Fibroblast of gingiva (primary cell): Measurements from ENCODE around the gene C1orf52.

Experiments
- DNase-seq: peaks from one replicate; pipeline ENCODE4 v3.0.0-alpha.2; 2011; ENCODE audit warnings: low read depth

The C1orf52 gene

GRCh38 chr1:85259118-85259911, at the start of gene C1orf52:
Gene C1orf52 (minus strand): TSS chr1:85259662. CDS start chr1:85259633, 29 bp downstream.
- peak; percentile 91 for DNase-seq

- DNase-seq, result no peak
Measured at GRCh38 chr1:85308833-85309350, 49.4 kb upstream of the C1orf52 start.

GRCh38 chr1:85307987-85308832, 48.7 kb upstream of the C1orf52 start:
- DNase-seq, result peak; percentile 78

GRCh38 chr1:85306236-85306635, 46.8 kb upstream of the C1orf52 start:
- DNase-seq, result no peak

DNA sequence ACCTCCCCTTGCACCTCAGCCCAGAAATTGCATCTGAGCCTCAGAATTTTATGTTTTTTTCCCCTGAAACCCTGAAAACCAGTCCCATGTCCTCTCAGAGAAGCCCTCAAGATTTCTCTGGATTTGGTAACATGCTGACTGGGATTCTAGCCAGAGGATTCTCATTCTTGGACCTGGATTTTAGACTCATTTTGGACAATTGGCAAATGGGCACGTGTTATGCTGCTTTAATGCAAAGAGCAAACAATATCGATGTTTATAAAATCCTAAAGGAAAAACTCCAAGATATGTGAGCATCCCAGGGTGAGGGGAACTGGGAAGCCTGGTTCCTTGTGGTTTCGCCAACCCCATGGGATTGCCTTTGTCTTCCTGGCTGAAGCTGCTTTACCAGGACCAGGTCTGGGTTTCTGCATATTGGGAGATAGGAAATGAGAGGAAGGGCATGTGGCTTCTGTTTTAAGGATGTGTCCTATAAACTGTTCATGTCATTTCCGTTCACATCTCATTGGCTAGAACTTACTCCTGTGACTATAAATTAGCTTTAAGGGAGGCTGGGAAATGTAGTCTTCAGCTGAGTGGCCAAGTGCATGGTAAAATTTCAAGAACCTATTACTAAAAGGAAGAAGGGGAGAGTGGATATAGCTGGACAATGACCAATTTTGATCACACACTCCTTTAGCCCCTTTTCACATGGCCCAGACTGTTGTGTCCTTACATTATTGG, 44.1 kb upstream of the C1orf52 start:
- DNase-seq, result no peak

GRCh38 chr1:85300140-85300539, 40.7 kb upstream of the C1orf52 start:
- DNase-seq, result no peak

GRCh38 chr1:85297855-85298629, 38.6 kb upstream of the C1orf52 start:
- DNase-seq, result peak; percentile 99

DNA sequence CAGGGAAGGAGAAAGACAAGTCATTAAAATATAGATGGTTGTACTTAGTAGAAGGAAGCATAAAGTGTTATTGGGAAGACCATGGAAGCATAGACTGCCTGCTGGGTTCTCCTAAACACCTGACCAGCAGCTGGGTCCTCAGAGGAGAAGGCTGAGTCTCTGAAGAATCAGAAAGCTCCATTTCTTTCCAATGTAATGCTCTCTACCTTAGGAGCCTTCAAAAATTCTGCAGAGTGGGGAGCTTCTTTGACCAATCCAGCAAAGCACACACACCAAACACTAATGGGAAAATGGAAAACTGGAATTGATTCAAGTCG, 38.0 kb upstream of the C1orf52 start:
- DNase-seq, result no peak

DNA sequence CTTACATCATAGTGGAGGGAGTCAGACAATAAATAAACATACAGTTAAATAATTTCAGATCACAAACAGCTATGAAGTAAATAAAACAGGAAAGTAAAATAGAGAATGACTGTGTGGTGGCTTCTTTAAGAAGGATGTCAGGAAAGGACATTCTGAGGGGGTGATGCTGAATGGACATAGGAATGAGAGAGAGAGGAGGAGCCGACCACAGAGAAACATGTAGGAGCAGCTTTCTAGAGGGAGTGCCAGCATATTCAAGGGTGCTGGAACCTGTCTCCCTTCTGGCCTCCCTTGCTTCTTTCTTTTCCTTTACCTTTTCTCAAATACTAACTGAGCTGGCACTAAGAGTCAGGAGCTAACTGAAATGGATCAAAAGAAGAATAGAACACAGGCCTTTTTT, 37.5 kb upstream of the C1orf52 start:
- no peak for DNase-seq

- DNase-seq, result no peak
Measured at GRCh38 chr1:85295654-85296053, 36.2 kb upstream of the C1orf52 start.

- peak; percentile 60 for DNase-seq
Measured at GRCh38 chr1:85295006-85295431, 35.6 kb upstream of the C1orf52 start.

GRCh38 chr1:85290826-85291225, 31.4 kb upstream of the C1orf52 start:
- DNase-seq, result no peak

DNA sequence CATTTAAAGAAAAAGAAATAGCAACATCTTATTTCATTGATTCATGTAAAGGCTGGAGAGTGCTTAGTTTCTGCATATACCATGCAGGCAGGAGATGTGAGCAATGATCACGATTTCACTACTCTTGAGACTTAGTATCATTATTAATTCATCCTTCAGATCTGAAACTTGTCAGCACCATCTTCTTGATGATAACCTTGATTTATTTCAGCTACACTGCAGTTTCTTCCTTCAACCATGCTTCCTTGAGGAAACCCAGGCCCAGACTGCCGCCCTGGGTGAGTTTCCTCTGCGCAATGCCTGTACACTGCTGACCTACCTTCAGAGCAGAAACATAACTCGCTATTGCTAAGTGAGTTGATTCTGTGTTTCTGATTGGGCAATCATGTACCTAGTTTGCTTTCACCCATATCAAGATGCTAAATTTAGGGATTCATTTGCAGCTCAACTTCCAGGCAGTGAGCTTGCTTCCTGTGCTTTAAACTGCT, 30.4 kb upstream of the C1orf52 start:
- DNase-seq, result no peak

GRCh38 chr1:85289207-85289847, 29.9 kb upstream of the C1orf52 start:
- DNase-seq, result peak; percentile 49

GRCh38 chr1:85284202-85284601, 24.7 kb upstream of the C1orf52 start:
- no peak for DNase-seq

DNA sequence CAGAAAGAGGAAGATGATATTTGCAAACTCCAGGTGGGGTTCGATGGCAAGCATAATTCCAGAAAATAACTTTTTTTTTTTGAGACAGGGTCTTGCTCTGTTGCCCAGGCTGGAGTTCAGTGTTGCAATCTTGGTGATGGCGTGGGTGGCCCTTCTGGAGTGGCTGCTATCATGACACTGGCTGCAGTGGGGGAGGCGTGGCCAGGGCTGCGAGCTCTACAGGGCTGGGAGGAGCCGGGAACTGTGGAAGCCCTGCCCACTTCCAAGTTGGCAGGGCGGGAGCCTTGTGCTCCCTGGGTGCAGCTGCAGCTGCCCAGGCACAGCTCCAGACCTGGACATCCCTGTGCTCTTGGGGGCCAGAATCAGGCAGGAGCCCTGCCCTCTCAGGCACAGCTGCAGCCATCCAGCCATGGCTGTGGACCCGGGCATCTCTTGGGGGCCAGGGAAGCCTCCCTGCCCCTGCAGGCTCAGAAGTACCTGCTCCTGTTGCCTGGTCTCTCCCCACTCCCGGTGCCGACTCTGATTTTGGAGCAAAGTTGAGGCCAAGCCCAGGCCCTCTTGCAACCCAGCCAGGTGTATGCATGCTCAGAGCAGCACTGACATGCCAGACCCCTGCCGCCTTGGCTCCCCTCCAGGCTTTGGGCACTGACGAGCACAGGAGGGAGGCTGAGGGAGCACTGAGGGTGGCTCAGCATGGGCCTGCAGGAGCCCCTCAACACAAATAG, 24.2 kb upstream of the C1orf52 start:
- no peak for DNase-seq

DNA sequence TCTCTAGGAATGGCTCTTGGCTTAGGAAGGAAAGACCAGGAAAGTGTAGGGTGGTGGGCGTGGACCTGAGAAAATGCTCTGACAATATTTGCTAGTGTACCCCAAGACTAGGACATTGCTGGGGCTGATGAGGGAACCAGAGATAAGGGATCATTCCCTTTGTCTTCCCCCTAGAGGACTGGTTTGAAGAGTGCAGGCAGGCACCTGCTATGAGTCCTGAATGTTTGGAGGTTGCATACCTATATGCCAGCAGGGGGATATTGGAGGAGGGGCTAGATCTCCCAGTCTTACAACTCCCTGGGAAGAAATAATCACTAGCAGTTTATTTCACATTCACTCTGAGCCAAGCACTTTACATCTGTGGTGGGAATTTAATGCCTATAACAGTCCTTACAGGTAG, 23.0 kb upstream of the C1orf52 start:
- DNase-seq, result no peak

GRCh38 chr1:85280636-85281035, 21.2 kb upstream of the C1orf52 start:
- no peak for DNase-seq

DNA sequence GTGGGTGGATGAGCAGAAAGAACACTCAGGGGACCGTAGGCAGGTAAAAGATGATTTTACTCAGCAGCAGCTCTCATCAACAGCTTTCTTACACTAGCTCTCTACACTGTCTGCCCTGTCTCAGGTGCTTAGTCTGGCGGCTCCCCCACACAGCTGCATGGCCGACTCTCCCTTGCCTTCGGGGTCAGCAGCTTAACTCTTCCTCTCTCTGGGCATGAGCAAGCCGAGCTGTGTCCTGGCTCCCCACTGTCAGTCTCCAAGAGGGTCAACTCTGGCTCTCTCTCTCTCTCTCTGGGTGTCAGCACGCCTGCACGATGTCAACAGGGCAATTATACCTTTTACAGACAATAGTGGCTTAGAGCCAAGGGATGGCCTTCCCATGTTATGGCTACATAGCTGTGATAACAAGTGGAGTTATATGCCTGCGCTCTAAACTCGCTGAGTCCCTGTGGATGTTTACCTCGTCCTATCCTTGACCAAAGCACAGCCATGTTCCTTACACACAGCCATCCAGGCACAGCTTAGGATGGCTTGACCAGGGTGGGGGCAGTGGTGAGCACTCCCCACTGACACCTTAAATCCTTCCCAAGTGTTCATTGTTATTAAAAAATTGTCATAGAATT, 20.1 kb upstream of the C1orf52 start:
- no peak for DNase-seq

- peak; percentile 87 for DNase-seq
Measured at GRCh38 chr1:85278853-85279314, 19.4 kb upstream of the C1orf52 start.
